ENCODE results near the gene BRME1. TPM values are rescaled to one million over a fixed set of nuclear protein-coding genes. Genes with fewer than 3 reads are reported as not detected.

BRME1 gene
- total RNA-seq, 1 experiment from 2014 or later, result 1.7 TPM

- no peaks in the 10 kb centered on the region for H3K79me2 ChIP-seq (ENCODE audit: insufficient read depth, low read length)
- intact Hi-C loops (cut with micrococcal nuclease), result no loop called here
- no peak overlapping the region; the same call in 1 of the 2 replicates for H3K27ac ChIP-seq (ENCODE audit: low read depth, low read length)
- no peaks in the 10 kb centered on the region for H3K27me3 ChIP-seq (ENCODE audit: insufficient read depth, low read length)
- H3K9me2 ChIP-seq (ENCODE audit: insufficient read depth), result no peaks in the 10 kb centered on the region
- CTCF ChIA-PET, result interaction anchor here (1.7 to 2.7 kb wide), 4 partner anchors 9 to 201 kb away, joined by 4 to 17 read pairs (median 9); no protein-coding TSS in a partner anchor
- H3K4me3 ChIP-seq (replicated peaks in 1 of 2; ENCODE audit: low read depth in 1 of 2, low read length in 2 of 2), result peak overlapping the region; percentile 45 to 58
- H3K36me3 ChIP-seq (ENCODE audit: control insufficient read depth in 1 of 2, insufficient read depth in 2 of 2, low read length in 2 of 2), result no peaks in the 10 kb centered on the region
- H3K4me1 ChIP-seq (ENCODE audit: control insufficient read depth in 1 of 2, insufficient read depth in 2 of 2, low read length in 2 of 2), result peaks cover 19 to 26% of the 10 kb centered on the region in 2 experiments
- no TSS peak for BruUV-seq (replicated peaks)
- 0 out of 2 replicates have a peak, but pooled peaks have one; percentile 1 for ATAC-seq
- no peaks in the 10 kb centered on the region for H3K9me3 ChIP-seq (ENCODE audit: control insufficient read depth in 1 of 2, insufficient read depth in 1 of 2, low read depth in 1 of 2, low read length in 2 of 2)
- H3K4me2 ChIP-seq (ENCODE audit: low read length), result peak overlapping the region; percentile 87
- peak overlapping the region; percentile 77 for H2AFZ ChIP-seq (ENCODE audit: low read depth, low read length, poor library complexity, severe bottlenecking)
- TF ChIP-seq POLR2A (IDR thresholded peaks at IDR 0.05; ENCODE audit: borderline replicate concordance, extremely low read depth, insufficient read depth, insufficient read length), result no peak
- TF ChIP-seq ZFX (IDR thresholded peaks at IDR 0.05), result no peak
- TF ChIP-seq FOSL1 (IDR thresholded peaks at IDR 0.05; ENCODE audit: low read depth), result no peak
- TF ChIP-seq JUND (IDR thresholded peaks at IDR 0.05), result no peak
- no peak for TF ChIP-seq EGR1 (IDR thresholded peaks at IDR 0.05; ENCODE audit: low read depth)
- no peak for TF ChIP-seq ELF1 (IDR thresholded peaks at IDR 0.05; ENCODE audit: borderline replicate concordance, low read depth)
- no peak for TF ChIP-seq MAX (IDR thresholded peaks at IDR 0.05)
- no peak for TF ChIP-seq POLR2AphosphoS5 (IDR thresholded peaks at IDR 0.05; ENCODE audit: low read depth, low read length)
- no peak for TF ChIP-seq YY1 (IDR thresholded peaks at IDR 0.05; ENCODE audit: extremely low read depth, insufficient replicate concordance, low read depth, low read length)
- TF ChIP-seq SP1 (IDR thresholded peaks at IDR 0.05; ENCODE audit: low read depth), result no peak
- no peak for DNase-seq (ENCODE audit: low read depth, low spot score)
- POLR2A ChIA-PET, result interaction anchor here (0.6 to 1.3 kb wide), 9 partner anchors 14 to 1350 kb away, joined by 3 to 8 read pairs (median 6); partner anchors contain the start of gene ZSWIM4
- peak overlapping the region; percentile 62 for H3K9ac ChIP-seq (ENCODE audit: low read length)
- RAD21 ChIA-PET (ENCODE audit: low non-redundant PET in 1 of 2, low total read pairs in 2 of 2, uncharacterized antibody in 2 of 2, unreplicated experiment in 2 of 2), result interaction anchor here (0.6 to 0.7 kb wide), 6 partner anchors 14 to 397 kb away, joined by 3 to 7 read pairs (median 4); no protein-coding TSS in a partner anchor
- no peaks in the 10 kb centered on the region for H4K20me1 ChIP-seq (ENCODE audit: insufficient read depth)
These were observed 33.6 kb downstream of the BRME1 start for GRCh38 chr19:13872339-13872694.

GRCh38 chr19:13870873-13871272 is 35.0 kb downstream of the BRME1 start:
- no TSS peak for BruUV-seq (replicated peaks)
- no peak overlapping the region for H3K4me3 ChIP-seq (replicated peaks in 1 of 2; ENCODE audit: low read depth in 1 of 2, low read length in 2 of 2)
- TF ChIP-seq EZH2 (IDR thresholded peaks at IDR 0.05) (no peak), MAX (IDR thresholded peaks at IDR 0.05) (no peak), SP1 (IDR thresholded peaks at IDR 0.05; ENCODE audit: low read depth) (no peak), POLR2A (IDR thresholded peaks at IDR 0.05; ENCODE audit: borderline replicate concordance, extremely low read depth, insufficient read depth, insufficient read length) (no peak), CBX3 (IDR thresholded peaks at IDR 0.05; ENCODE audit: low read depth) (no peak), FOSL1 (IDR thresholded peaks at IDR 0.05; ENCODE audit: low read depth) (no peak), SIN3A (IDR thresholded peaks at IDR 0.05; ENCODE audit: low read depth) (no peak), YY1 (IDR thresholded peaks at IDR 0.05; ENCODE audit: extremely low read depth, insufficient replicate concordance, low read depth, low read length) (no peak)
- RAD21 ChIA-PET (ENCODE audit: low non-redundant PET in 1 of 2, low total read pairs in 2 of 2, uncharacterized antibody in 2 of 2, unreplicated experiment in 2 of 2), result interaction anchor here in 1 of 2 experiments (0.6 kb wide), 1 partner anchor 8 kb away, joined by 3 read pairs; no protein-coding TSS in a partner anchor
- no peak overlapping the region for H3K9ac ChIP-seq (ENCODE audit: low read length)
- no peak for DNase-seq (ENCODE audit: low read depth, low spot score)
- H3K4me1 ChIP-seq (ENCODE audit: control insufficient read depth in 1 of 2, insufficient read depth in 2 of 2, low read length in 2 of 2), result peaks cover 21 to 34% of the 10 kb centered on the region in 2 experiments
- H3K4me2 ChIP-seq (ENCODE audit: low read length), result no peak overlapping the region
- H3K9me3 ChIP-seq (ENCODE audit: control insufficient read depth in 1 of 2, insufficient read depth in 1 of 2, low read depth in 1 of 2, low read length in 2 of 2), result no peaks in the 10 kb centered on the region
- H3K36me3 ChIP-seq (ENCODE audit: control insufficient read depth in 1 of 2, insufficient read depth in 2 of 2, low read length in 2 of 2), result no peaks in the 10 kb centered on the region
- intact Hi-C loops (cut with micrococcal nuclease), result no loop called here
- POLR2A ChIA-PET, result no interaction called here
- H3K79me2 ChIP-seq (ENCODE audit: insufficient read depth, low read length), result no peaks in the 10 kb centered on the region
- no peak for ATAC-seq
- no peak overlapping the region for H3K27ac ChIP-seq (ENCODE audit: low read depth, low read length)
- no peak overlapping the region for H2AFZ ChIP-seq (ENCODE audit: low read depth, low read length, poor library complexity, severe bottlenecking)
- H4K20me1 ChIP-seq (ENCODE audit: insufficient read depth), result no peaks in the 10 kb centered on the region
- CTCF ChIA-PET, result interaction anchor here (2.1 to 2.7 kb wide), 2 partner anchors 8 to 189 kb away, joined by 4 to 17 read pairs; no protein-coding TSS in a partner anchor
- no peaks in the 10 kb centered on the region for H3K27me3 ChIP-seq (ENCODE audit: insufficient read depth, low read length)
- no peaks in the 10 kb centered on the region for H3K9me2 ChIP-seq (ENCODE audit: insufficient read depth)
